ENCODE data around the gene MAP4.

Gene MAP4

DNA sequence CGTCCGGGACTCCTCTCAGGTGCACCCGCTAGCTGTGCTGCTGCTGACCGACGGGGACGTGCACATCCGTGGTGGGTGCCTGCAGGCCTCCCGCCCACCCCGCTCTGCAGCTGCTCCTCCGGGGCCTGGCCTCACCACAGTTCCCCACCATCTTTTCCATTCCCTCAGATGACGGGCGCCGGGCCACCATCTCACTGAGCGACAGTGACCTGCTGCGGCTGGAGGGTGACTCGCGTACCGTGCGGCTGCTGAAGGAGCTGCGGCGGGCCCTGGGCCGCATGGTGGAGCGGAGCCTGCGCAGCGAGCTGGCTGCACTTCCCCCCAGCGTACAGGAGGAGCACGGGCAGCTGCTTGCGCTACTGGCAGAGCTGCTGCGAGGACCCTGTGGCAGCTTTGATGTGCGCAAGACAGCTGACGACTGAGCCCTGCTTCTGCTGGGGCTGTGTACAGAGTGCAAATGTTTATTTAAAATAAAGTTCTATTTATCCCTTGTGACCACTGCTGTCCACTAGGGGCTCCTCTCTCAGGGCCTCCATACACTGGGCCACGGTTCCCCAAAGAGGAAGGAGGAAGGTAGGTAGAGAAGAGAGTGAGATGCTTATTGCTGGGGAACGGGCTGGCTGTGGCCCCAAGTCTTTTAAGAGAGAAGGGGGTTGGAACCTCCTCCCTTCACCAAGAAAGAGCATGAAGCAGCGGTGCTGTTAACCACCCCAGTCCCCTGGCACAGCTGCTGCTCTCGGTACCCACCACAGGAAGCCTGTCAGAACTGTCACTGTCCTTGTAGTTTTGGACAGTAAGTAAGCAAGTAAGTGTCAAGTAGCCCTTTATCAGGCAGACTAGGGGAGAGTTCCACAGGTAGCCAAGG is 166.3 kb downstream of the MAP4 start:
- no peak overlapping the region for H4K91ac ChIP-seq (ENCODE audit: low read depth, low read length)

DNA sequence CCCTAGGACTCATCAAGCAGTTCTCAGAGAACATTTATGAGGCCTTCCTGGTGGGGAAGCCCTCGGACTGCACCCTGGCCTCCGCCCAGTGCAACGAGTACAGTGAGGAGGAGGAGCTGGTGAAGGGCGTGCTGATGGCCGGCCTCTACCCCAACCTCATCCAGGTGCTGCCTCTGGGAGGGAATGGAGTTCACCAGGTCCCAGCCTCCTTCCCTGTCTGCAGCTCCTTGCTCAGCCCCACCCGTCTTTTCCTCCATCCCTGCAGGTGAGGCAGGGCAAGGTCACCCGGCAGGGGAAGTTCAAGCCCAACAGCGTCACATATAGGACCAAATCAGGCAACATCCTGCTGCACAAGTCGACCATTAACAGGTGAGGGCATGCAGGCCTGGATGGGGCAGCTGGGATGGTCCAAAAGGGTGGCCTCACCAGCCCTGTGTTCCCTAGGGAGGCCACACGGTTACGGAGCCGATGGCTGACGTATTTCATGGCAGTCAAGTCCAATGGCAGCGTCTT is 167.0 kb downstream of the MAP4 start:
- no peak overlapping the region for H4K12ac ChIP-seq (ENCODE audit: low read depth, low read length)
- H3K4me3 ChIP-seq (ENCODE audit: low read depth, low read length) = no peak overlapping the region
- H3K18ac ChIP-seq (ENCODE audit: low read length) = no peak overlapping the region
- no peaks in the 10 kb centered on the region for H3K79me1 ChIP-seq (ENCODE audit: low read length)
- no peak overlapping the region for H3K27ac ChIP-seq (ENCODE audit: low read depth, low read length)
- H3K27me3 ChIP-seq (ENCODE audit: insufficient read depth, low read length) = no peaks in the 10 kb centered on the region
- H3K79me2 ChIP-seq (ENCODE audit: control insufficient read depth, insufficient read depth, low read length, poor library complexity) = no peaks in the 10 kb centered on the region
- no peak overlapping the region for H4K91ac ChIP-seq (ENCODE audit: low read depth, low read length)
- no peak overlapping the region for H2AFZ ChIP-seq (ENCODE audit: insufficient read depth, low read length, poor library complexity)
- H3K14ac ChIP-seq (ENCODE audit: low read length) = no peak overlapping the region
- no peak overlapping the region for H3K9ac ChIP-seq (ENCODE audit: low read length)
- H3K4me2 ChIP-seq (ENCODE audit: low read length) = no peak overlapping the region
- H3K36me3 ChIP-seq (ENCODE audit: control insufficient read depth in 1 of 2, insufficient read depth in 2 of 2, low read length in 2 of 2) = peaks cover 88 to 95% of the 10 kb centered on the region in 2 experiments
- H2BK5ac ChIP-seq (ENCODE audit: low read depth, low read length, poor library complexity) = no peak overlapping the region
- H3K4ac ChIP-seq (ENCODE audit: low read depth, low read length) = no peak overlapping the region
- WGBS (ENCODE audit: extremely low coverage, insufficient coverage, insufficient read length) = no CpG with 5 or more reads among the region's 14 CpGs
- no peak overlapping the region for H2BK12ac ChIP-seq (ENCODE audit: low read length)
- H3K23ac ChIP-seq (ENCODE audit: low read length) = no peak overlapping the region
- H2AK5ac ChIP-seq (ENCODE audit: low read length) = no peak overlapping the region
- no peak overlapping the region for H4K8ac ChIP-seq (ENCODE audit: low read depth, low read length)
- DNase-seq = no peak
- H3K9me3 ChIP-seq (ENCODE audit: insufficient read depth, low read depth, low read length) = peaks cover 5% of the 10 kb centered on the region
- H3K4me1 ChIP-seq (ENCODE audit: control insufficient read depth in 1 of 2, insufficient read depth in 2 of 2, low read length in 2 of 2) = no peaks in the 10 kb centered on the region
- no peak overlapping the region for H2BK120ac ChIP-seq (ENCODE audit: insufficient read depth, low read length, poor library complexity)

More for the DNA sequence above, 166.3 kb downstream of the MAP4 start:
- H2BK12ac ChIP-seq (ENCODE audit: low read length) = no peak overlapping the region
- no peak overlapping the region for H4K12ac ChIP-seq (ENCODE audit: low read depth, low read length)
- no peak overlapping the region for H3K18ac ChIP-seq (ENCODE audit: low read length)
- no peak overlapping the region for H3K14ac ChIP-seq (ENCODE audit: low read length)
- H3K4ac ChIP-seq (ENCODE audit: low read depth, low read length) = no peak overlapping the region
- H3K4me3 ChIP-seq (ENCODE audit: low read depth, low read length) = no peak overlapping the region
- H3K27me3 ChIP-seq (ENCODE audit: insufficient read depth, low read length) = no peaks in the 10 kb centered on the region
- DNase-seq = no peak
- no peak overlapping the region for H3K4me2 ChIP-seq (ENCODE audit: low read length)
- H3K9ac ChIP-seq (ENCODE audit: low read length) = no peak overlapping the region
- H2BK5ac ChIP-seq (ENCODE audit: low read depth, low read length, poor library complexity) = no peak overlapping the region
- peaks cover 5% of the 10 kb centered on the region for H3K9me3 ChIP-seq (ENCODE audit: insufficient read depth, low read depth, low read length)
- no peak overlapping the region for H4K8ac ChIP-seq (ENCODE audit: low read depth, low read length)
- no CpG with 5 or more reads among the region's 35 CpGs for WGBS (ENCODE audit: extremely low coverage, insufficient coverage, insufficient read length)
- no peak overlapping the region for H3K23ac ChIP-seq (ENCODE audit: low read length)
- H3K36me3 ChIP-seq (ENCODE audit: control insufficient read depth in 1 of 2, insufficient read depth in 2 of 2, low read length in 2 of 2) = peaks cover 89 to 95% of the 10 kb centered on the region in 2 experiments
- H2BK120ac ChIP-seq (ENCODE audit: insufficient read depth, low read length, poor library complexity) = no peak overlapping the region
- no peaks in the 10 kb centered on the region for H3K4me1 ChIP-seq (ENCODE audit: control insufficient read depth in 1 of 2, insufficient read depth in 2 of 2, low read length in 2 of 2)
- H2AFZ ChIP-seq (ENCODE audit: insufficient read depth, low read length, poor library complexity) = no peak overlapping the region
- no peak overlapping the region for H2AK5ac ChIP-seq (ENCODE audit: low read length)
- no peak overlapping the region for H3K27ac ChIP-seq (ENCODE audit: low read depth, low read length)
- no peaks in the 10 kb centered on the region for H3K79me2 ChIP-seq (ENCODE audit: control insufficient read depth, insufficient read depth, low read length, poor library complexity)
- H3K79me1 ChIP-seq (ENCODE audit: low read length) = no peaks in the 10 kb centered on the region

DNA sequence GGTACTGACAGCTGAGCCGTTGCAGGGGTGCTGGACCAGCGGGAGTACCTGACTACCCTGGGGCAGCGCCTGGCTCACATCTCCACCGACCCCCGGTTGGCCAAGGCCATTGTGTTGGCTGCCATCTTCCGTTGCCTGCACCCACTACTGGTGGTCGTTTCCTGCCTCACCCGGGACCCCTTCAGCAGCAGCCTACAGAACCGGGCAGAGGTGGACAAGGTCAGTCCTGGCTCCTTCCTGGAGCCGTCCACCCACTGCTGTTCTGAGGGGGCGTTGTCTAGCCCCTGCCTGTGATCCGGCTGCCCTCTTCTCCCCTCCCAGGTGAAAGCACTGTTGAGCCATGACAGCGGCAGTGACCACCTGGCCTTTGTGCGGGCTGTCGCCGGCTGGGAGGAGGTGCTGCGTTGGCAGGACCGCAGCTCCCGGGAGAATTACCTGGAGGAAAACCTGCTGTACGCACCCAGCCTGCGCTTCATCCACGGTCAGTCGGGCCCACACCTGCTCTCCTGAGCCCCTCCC is 167.6 kb downstream of the MAP4 start:
- no peak overlapping the region for H2BK120ac ChIP-seq (ENCODE audit: insufficient read depth, low read length, poor library complexity)
- no peaks in the 10 kb centered on the region for H3K4me1 ChIP-seq (ENCODE audit: control insufficient read depth in 1 of 2, insufficient read depth in 2 of 2, low read length in 2 of 2)
- peak overlapping the region; percentile 33 for H3K4me3 ChIP-seq (ENCODE audit: low read depth, low read length)
- no peaks in the 10 kb centered on the region for H3K79me1 ChIP-seq (ENCODE audit: low read length)
- H3K79me2 ChIP-seq (ENCODE audit: control insufficient read depth, insufficient read depth, low read length, poor library complexity) = no peaks in the 10 kb centered on the region
- H4K12ac ChIP-seq (ENCODE audit: low read depth, low read length) = no peak overlapping the region
- no peak overlapping the region for H4K8ac ChIP-seq (ENCODE audit: low read depth, low read length)
- WGBS (ENCODE audit: extremely low coverage, insufficient coverage, insufficient read length) = no CpG with 5 or more reads among the region's 23 CpGs
- no peak overlapping the region for H3K14ac ChIP-seq (ENCODE audit: low read length)
- H3K9ac ChIP-seq (ENCODE audit: low read length) = no peak overlapping the region
- H3K4ac ChIP-seq (ENCODE audit: low read depth, low read length) = no peak overlapping the region
- DNase-seq = no peak
- H2AK5ac ChIP-seq (ENCODE audit: low read length) = no peak overlapping the region
- H3K4me2 ChIP-seq (ENCODE audit: low read length) = no peak overlapping the region
- H3K27ac ChIP-seq (ENCODE audit: low read depth, low read length) = no peak overlapping the region
- no peak overlapping the region for H2BK12ac ChIP-seq (ENCODE audit: low read length)
- peaks cover 85 to 95% of the 10 kb centered on the region in 2 experiments for H3K36me3 ChIP-seq (ENCODE audit: control insufficient read depth in 1 of 2, insufficient read depth in 2 of 2, low read length in 2 of 2)
- no peak overlapping the region for H2BK5ac ChIP-seq (ENCODE audit: low read depth, low read length, poor library complexity)
- no peak overlapping the region for H3K23ac ChIP-seq (ENCODE audit: low read length)
- no peaks in the 10 kb centered on the region for H3K27me3 ChIP-seq (ENCODE audit: insufficient read depth, low read length)
- no peak overlapping the region for H2AFZ ChIP-seq (ENCODE audit: insufficient read depth, low read length, poor library complexity)
- no peak overlapping the region for H4K91ac ChIP-seq (ENCODE audit: low read depth, low read length)
- H3K9me3 ChIP-seq (ENCODE audit: insufficient read depth, low read depth, low read length) = peaks cover 5% of the 10 kb centered on the region
- H3K18ac ChIP-seq (ENCODE audit: low read length) = no peak overlapping the region

DNA sequence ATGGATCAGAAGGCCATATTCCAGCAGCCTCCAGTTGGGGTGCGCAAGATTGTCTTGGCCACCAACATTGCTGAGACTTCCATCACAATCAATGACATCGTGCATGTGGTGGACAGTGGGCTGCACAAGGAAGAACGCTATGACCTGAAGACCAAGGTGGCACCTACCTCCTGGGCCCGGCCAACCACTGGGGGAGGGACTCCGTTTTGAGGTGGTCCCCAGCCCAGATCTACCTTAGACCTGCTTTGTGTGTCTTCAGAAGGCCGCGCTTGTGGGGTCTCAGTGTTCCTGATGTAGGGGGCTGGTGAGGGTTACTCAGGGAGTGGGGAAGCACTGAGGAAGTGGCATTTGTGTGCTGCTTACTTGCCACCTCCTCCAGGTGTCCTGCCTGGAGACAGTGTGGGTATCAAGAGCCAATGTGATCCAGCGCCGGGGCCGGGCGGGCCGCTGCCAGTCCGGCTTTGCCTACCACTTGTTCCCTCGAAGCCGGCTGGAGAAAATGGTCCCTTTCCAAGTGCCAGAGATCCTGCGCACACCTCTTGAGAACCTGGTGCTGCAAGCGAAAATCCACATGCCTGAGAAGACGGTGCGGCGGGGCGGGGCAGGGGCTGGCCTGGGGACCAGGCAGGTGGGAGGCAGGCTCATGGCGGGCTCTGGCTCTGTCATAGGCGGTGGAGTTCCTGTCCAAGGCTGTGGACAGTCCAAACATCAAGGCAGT is 168.3 kb downstream of the MAP4 start:
- Histone ChIP-seq H2BK5ac (ENCODE audit: low read depth, low read length, poor library complexity) (no peak overlapping the region), H3K36me3 (ENCODE audit: control insufficient read depth in 1 of 2, insufficient read depth in 2 of 2, low read length in 2 of 2) (peaks cover 86 to 96% of the 10 kb centered on the region in 2 experiments), H3K18ac (ENCODE audit: low read length) (no peak overlapping the region), H3K4me2 (ENCODE audit: low read length) (no peak overlapping the region), H2BK12ac (ENCODE audit: low read length) (no peak overlapping the region), H3K14ac (ENCODE audit: low read length) (no peak overlapping the region), H3K9me3 (ENCODE audit: insufficient read depth, low read depth, low read length) (peaks cover 5% of the 10 kb centered on the region), H3K23ac (ENCODE audit: low read length) (no peak overlapping the region), H3K9ac (ENCODE audit: low read length) (no peak overlapping the region), H3K4me3 (ENCODE audit: low read depth, low read length) (no peak overlapping the region), H2AK5ac (ENCODE audit: low read length) (no peak overlapping the region), H4K91ac (ENCODE audit: low read depth, low read length) (no peak overlapping the region), H4K12ac (ENCODE audit: low read depth, low read length) (no peak overlapping the region), H3K79me2 (ENCODE audit: control insufficient read depth, insufficient read depth, low read length, poor library complexity) (no peaks in the 10 kb centered on the region), H3K4me1 (ENCODE audit: control insufficient read depth in 1 of 2, insufficient read depth in 2 of 2, low read length in 2 of 2) (no peaks in the 10 kb centered on the region), H4K8ac (ENCODE audit: low read depth, low read length) (no peak overlapping the region), H3K27me3 (ENCODE audit: insufficient read depth, low read length) (no peaks in the 10 kb centered on the region), H3K4ac (ENCODE audit: low read depth, low read length) (no peak overlapping the region), H2BK120ac (ENCODE audit: insufficient read depth, low read length, poor library complexity) (no peak overlapping the region), H3K79me1 (ENCODE audit: low read length) (no peaks in the 10 kb centered on the region), H2AFZ (ENCODE audit: insufficient read depth, low read length, poor library complexity) (no peak overlapping the region), H3K27ac (ENCODE audit: low read depth, low read length) (no peak overlapping the region)
- WGBS (ENCODE audit: extremely low coverage, insufficient coverage, insufficient read length) = no CpG with 5 or more reads among the region's 23 CpGs
- no peak for DNase-seq

Measured in trophoblast cell (in vitro differentiated cells and primary cell).